Urothelium cell line (cell line): Measurements from ENCODE around the gene SLC4A1AP.

Source experiments
- DNase-seq: peaks from one replicate; pipeline ENCODE4 v3.0.0; 2011; ENCODE audit warnings: low spot score, mixed read lengths
- FAIRE-seq: peaks from 2 replicates; lab custom pipeline; 2011; peaks lifted over from hg19 to GRCh38; lab: Jason Lieb, UNC

The SLC4A1AP gene

DNA sequence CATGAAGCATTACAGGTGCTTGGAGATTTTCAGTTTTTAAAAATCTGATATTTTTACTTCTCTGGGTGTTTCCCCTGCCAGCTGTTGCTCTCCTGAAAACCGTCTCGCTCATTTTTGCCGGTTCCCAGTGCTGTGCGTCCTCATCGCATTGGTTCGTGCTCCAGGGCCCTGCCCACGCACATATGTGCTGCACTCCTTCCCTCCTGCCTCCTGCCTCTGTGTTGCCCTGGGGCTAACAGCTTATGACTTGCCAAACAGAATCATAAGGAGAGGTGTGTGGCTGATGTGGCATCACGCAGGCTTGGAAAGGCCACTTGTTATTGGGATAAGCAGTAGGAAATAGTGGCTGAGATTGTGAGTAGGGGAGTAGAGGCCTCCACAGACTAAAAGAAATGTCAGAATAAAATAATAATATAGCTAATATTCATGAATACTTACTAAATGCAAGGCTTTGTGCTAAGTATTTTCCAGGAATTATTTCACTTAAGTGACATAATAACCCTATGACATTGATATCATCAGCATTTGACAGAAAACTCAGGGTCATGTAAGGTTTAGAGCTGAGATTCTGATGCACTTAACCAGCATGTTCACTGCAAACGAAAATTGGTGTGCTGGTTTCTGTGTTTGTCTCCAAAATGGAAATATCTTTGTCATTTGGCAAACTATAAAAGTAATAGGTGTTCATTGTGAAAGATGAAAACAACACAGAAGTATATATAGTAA, 53.5 kb downstream of the SLC4A1AP start:
- DNase-seq (no peak), FAIRE-seq (no peak)

DNA sequence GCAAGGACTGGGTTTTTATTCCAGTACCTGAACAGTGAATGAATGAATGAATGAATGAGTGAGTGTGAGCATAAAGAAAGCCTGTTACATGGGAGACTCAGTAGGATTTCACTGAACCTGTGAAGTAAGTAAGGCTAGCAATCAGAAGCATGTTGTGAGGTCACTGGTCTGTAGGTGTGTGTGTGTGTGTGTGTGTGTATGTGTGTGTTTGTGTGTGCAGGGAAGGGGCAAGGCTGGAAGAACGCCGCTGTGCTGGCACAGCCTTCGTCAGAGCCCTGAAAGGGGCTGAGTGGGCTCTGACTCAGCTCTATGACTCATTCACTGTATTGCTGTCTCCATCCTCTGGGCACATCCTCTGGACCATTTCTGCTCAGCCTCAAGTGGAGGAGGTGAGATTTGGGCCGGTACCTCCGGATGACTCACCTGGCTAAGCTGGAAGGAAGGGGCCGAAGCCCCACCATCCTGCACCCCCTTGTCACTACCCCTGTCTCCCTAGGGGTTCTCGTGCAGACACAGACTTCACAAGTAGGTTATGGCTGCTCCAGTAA, 56.4 kb downstream of the SLC4A1AP start:
- FAIRE-seq: peak; percentile 94
- peak; percentile 97 for DNase-seq

DNA sequence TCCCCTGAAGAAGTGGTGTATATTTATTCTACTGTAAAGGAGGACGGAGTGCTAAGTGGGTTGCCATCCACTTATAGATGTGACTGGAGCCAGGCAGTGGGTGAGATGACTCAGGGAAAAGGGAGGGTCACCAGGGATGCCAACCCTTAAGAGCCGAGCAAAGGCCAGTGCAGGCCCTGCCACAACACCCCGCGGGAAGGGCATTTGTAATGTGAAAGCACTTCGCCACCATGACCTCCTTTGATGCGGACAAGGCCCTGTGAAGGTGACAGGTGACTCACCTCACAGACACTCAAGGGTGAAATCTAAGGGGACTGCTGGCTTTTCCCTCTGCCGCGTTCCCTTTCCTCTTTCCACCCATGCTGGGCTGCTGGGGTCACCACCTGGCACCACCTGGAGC, 57.6 kb downstream of the SLC4A1AP start:
- DNase-seq: peak; percentile 55
- FAIRE-seq: peak; percentile 85

DNA sequence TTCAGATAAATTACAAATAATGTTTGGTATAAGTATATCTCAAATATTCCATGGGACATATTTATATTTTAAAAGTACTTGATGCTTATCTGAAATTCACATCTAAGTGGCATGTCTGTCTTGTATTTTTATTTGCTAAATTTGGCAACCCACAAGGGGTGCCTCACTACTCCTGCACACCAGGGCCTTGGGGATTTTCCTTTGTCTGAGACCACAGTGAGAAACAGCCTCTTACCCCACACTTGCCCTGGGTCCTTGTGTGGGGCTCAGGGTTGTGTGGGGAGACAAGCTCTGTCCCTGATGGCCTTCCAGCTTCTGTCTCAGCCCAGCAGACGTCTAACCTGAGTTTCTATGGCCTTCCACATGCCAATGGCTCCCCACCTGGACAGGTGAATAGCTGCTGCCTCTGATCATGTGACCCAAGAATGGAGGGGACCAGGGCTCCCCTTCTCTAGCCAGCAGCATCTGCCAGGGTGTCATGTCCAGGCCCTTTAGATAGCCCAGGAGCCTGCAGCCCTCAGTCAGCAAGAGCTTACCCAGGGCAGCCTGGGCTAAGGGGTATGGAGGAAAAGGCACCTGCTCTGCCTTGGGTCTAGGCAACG, 58.3 kb downstream of the SLC4A1AP start:
- FAIRE-seq: peak; percentile 27
- no peak for DNase-seq

DNA sequence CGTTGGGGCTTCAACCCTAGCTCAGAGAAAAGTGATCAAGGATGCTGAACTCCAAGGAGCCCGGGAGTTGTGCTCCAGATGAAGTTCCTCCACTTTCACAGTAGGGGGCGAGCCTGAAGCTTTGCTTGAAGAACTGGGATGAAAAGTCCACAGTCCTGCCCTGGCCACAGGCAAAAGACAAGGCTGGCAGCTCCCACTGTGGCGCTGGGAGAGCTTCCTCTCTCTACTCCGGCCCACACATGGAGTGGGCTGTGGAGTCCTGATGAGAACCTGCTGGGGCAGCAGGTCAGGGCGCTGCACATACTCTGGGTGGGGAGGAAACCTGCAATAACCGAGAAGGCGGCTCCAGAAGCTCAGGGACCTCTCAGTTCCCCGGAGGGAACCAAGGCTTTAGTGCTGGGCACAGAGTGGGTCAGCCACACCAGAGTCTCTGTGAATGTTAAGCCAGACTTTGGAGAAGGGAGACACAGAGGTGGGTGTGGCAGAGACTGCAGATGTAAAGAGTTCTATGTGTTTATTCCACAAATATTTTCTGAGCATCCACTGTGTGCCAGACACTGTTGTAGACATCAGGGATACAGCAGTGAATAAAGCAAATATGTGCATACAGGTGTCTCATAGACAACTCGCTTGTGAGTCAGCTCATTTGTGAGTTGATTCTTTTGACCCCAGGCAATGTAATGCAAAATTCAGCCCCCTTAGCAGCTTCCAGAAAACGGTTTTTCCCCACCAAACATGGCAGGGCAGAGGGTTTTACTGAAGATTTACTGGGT, 59.9 kb downstream of the SLC4A1AP start:
- DNase-seq: peak; percentile 69
- FAIRE-seq: no peak

DNA sequence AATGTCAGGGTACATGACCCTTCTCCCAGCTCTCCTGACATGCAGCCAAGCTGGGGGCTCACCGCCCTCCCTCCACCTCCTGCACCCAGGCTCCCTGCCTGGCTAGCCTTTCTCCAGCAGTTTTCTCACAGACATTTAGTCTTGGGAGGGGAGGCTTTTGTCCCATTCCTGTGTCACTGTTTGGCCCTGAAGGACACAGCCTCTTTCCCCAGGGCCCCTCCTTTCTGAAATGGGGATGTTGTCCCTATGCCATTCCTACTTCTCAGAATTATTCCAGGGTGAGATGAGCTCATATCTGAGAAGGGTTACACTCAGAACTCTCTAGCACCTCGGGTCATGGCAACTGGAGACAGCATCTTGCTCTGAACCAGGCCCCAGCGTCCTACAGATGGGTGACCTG, 60.5 kb downstream of the SLC4A1AP start:
- no peak for DNase-seq
- no peak for FAIRE-seq

DNA sequence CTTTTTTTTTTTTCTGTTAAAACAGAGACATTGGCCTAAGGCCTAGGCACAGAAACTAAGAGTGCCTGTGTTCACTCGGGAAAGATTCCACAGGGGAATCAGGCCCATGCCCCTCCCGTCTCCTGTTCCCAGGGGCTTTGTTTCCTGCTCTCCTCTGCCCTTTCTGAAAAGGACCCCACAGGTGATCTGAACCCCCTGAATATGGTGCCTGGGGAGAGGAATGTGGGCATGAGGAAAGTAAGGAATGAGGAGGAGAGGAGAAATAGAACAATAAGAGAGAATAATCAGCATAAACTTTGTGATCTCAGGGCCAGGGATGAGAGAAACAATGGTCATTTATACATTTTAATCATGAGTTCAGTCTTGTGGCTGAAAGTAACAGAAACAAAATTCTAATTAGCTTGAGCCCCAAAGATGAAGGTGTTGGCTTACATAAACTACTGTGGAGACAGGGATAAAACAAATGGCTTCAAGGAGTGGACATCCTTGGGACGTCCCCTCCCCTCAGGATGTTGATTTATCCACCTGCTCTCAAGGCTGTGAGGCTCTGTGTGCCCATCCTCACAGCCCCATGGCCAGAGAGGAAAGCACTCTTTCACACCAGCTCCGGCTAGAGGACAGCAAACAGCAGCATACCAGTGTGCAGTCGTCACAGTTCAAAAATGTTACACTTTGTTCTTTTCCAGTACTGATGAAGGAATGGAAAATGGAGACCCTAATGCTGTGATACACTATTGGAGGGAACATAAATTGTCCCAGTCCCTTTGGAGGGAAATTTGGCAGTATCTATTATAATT, 61.4 kb downstream of the SLC4A1AP start:
- FAIRE-seq (peak; percentile 5), DNase-seq (peak; percentile 39)

DNA sequence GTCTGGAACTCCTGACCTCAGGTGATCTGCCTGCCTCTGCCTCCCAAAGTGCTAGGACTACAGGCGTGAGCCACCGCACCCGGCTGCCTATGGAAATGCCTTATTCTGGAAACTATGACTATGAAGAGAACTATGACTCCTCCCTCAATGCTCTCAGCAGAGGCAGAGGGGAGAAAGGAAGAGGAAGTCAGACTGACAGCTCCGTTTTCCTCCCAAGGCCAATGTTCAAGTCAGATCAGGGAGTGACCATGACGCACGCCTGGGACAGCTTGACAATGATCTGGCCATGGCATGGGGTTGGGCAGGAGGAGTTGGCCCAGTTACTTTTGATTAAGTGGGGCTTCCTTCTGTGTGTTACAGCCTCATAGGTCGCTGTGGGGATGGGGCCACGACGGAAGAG, 63.6 kb downstream of the SLC4A1AP start:
- FAIRE-seq: no peak

DNA sequence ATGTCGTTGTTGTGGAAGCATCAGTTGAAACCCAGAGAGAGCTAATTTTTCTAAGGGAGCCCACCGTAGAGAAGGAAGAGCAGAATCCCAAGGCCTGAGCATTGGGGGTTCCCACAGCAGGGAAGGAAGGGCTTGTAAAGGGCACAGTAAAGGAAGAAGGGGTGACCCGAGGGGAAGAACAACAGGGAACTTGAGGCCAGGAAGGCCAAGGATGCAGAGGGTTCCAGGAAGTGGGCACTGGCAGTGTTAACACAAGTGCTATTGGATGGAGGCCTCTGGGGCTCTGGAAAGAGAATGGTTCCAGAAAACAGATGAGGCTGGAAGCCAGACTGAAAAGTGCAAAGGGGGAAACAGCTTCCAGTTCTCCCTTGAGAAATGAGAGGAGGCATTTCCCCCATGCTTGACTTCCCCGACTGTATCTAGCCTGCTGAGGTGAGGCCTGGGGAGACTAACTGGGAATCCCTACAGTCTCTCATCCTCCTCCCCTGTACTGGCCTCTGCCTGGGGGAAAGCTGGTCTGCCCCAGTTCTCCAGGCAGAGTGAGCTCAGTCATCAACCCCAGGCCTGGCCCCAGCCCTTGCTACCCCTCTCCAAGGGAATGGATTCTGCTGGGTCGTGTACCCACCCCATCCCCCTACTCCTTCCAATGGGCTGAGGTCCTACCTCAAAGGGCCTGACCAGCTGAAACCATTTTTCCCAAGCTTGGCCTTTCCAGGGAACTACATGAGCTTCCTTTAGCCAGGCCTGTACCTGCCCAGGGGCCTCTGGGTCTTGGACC, 64.6 kb downstream of the SLC4A1AP start:
- DNase-seq: no peak
- FAIRE-seq: no peak

More for the DNA sequence above, 63.6 kb downstream of the SLC4A1AP start:
- no peak for DNase-seq

DNA sequence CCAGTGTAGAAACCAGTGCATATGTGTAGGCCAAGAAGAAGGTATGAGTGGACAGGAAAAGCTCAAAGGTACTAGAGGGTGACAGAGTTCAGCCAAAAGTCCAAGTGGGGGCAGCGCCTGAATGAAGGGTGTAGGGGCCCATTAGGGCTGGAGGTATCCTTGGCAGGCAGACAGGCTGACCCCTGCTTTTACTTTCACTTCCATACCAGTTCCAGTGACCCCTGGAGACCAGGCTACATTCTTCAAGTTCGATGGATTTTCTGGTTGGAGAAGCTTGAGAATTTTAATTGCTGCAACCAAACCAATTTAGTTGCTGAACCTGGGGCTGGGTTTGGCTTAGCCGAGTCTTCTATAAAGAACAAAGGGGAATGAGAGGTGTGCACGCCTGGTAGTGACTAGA, 65.5 kb downstream of the SLC4A1AP start:
- FAIRE-seq (no peak), DNase-seq (no peak)

DNA sequence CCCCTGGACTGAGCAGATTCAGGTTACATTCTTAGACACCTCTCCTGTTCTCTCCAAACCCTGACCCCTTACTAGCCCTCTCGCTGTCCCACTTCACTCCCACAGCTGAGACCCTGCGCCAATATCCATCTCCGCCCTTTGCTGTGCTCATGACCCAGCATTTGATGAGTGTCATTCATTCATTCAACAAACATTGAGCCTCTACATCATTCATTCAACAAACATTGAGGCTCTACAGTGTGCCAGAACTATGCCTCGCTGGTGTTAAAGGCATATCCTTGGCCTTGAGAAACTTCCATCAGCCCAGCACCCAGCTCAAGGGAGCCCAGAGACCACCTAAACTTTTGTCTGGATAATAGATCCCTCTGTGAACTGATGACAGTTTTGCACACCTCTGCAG, 65.9 kb downstream of the SLC4A1AP start:
- FAIRE-seq (no peak), DNase-seq (no peak)

DNA sequence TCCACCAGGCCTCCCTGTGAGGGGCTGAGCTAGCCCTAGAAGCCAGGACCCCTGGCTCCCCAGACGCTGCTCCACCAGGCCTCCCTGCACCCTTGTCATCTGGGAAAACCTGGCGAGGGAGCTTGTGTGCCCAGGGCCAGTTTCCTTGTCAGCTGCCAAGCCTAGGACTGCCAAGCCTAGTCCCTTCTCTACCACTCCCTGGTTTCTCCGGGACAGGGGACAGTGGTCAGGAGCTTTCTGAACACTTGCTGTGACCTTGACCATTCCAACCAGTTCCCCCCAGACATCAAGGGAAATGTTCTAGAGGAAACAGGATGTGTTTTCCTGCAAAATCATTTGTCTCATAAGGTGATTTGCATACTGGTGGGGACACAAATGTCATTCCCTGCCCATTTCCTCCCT, 66.6 kb downstream of the SLC4A1AP start:
- DNase-seq (no peak), FAIRE-seq (no peak)

DNA sequence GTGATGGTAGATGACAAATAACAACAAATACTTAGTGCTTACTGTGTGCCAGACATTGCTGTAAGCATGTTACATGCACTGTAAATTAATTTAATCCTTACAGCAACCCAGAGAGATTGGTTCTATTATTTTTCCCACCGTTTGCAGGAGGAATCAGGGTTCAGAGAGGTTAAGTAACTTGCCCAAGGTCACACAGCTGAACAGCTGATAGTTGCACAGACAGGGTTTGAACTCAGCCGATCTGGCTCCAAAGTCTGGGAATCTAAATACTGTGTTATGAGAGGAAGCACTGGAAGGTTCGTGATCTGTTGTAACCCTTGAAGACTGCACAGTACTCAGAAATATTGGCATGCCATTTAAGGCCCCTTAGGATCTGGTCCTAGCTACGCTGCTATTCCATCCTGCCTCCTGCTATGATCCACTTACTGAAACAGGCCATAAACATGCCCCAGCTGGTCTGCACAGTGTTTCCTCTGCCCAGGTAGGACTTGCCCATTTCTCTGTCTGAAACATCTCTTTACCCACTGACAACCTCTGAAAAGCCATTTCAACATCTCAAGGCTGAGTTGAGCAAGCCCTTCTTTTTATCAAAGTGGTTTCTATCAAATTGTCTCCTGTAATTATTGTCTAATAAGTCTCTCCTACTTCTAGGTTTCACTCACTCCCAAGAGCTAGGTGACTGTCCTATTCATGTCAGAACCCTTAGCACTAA, 67.4 kb downstream of the SLC4A1AP start:
- FAIRE-seq (no peak), DNase-seq (no peak)

DNA sequence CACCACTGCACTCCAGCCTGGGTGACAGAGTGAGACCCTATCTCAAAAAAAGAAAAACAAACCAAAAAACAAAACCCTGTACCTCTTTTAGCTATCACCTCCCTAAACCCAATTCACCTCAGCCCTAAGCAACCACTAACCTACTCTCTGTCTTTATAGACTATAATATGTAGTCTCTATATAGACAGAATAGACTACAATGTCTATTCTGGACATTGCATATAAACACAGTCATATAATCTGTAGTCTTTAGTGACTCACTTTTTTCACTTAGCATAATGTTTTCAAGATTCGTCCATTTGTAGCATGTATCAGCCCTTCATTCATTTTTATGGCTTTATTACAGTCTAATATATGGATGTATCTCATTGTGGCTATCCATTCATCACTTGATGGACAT, 70.6 kb downstream of the SLC4A1AP start:
- FAIRE-seq (no peak), DNase-seq (no peak)

DNA sequence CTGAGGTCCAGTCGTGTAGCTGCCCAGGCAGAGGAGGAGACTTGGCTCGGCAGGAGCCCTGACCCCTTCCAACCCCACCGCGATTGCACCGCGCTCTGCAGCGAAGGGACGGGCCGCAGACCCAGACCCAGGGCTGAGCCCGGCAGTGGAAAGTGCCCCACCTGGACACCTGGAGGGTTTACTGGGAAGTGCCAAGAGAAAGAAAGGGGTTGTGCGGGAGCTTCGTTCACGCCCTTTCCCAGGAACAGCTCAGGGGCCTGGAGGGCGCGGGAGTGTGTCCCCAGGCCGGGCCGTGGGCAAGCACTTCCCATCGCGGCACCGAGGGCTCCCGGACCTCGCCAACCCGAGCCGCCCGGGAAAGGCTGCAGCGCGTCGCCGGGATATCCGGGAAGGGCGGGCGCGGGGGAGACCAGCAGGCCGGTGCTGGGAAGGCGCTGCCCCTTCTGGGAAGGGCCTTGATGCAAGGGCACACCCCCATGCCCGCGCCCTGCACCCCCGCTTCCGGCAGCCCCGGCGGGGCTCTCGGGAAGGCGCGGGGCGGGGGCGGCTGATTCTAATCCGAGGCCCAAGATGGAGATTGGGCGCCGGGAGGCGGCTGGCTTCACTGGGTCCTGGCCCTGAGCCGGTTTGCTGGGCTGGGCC, 71.7 kb downstream of the SLC4A1AP start:
- DNase-seq: peak; percentile 85
- FAIRE-seq: no peak

DNA sequence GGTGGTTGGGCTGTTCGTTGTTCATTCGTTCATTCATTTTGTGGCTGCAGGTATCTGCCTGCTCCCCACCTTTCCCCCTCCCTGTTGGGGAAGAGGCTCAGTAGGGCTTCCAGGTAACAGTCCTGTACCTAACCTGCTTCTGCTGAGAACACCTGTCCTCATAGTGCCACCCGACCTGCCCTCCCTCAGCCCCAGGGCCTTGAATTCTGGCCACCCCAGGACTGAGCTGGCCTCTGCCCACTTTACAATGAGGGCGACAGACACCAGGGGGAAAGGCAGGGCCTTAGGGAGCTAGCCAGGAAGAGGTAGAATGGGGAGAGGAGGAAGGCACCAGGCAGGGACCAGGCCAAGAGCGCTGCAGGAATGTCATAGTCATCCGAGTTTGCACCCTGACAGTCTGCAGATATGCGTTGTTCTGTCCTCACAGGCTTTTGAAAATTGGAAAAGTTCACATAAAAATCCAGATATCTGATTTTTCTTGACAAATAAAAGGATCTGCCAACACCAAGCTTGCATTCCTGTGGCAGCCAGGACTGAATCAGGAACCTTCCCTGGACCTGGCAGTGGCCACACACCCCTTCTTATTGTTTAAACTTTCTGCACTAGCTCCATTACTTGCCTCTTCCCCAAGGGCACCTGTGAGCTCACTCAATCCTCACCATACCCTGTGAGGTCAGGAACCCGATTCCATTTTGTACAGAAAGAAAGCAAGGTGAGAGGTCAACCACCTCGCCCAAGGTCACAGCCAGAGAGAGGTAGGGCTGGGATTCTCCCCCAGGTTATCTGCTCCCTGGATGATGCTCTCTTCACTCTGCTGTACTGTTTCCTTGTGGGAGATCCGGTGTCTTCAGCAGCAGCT, 72.6 kb downstream of the SLC4A1AP start:
- FAIRE-seq (no peak), DNase-seq (no peak)

DNA sequence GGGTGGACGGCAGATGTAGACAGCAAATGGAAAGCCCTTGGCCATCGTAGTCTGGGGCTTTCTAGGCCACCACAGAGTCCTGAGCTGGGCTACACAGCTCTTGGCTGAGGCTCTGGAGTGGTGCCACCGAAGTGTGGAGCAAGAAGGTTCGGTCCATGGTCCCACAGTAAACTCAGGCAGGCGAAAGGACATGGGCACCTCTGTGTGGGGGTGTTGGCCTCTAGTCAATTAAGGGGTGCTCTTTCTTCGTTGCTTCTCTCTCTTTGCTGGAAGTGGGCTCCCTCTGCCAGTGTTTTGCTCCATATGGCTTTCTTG, 73.2 kb downstream of the SLC4A1AP start:
- no peak for DNase-seq
- FAIRE-seq: no peak

DNA sequence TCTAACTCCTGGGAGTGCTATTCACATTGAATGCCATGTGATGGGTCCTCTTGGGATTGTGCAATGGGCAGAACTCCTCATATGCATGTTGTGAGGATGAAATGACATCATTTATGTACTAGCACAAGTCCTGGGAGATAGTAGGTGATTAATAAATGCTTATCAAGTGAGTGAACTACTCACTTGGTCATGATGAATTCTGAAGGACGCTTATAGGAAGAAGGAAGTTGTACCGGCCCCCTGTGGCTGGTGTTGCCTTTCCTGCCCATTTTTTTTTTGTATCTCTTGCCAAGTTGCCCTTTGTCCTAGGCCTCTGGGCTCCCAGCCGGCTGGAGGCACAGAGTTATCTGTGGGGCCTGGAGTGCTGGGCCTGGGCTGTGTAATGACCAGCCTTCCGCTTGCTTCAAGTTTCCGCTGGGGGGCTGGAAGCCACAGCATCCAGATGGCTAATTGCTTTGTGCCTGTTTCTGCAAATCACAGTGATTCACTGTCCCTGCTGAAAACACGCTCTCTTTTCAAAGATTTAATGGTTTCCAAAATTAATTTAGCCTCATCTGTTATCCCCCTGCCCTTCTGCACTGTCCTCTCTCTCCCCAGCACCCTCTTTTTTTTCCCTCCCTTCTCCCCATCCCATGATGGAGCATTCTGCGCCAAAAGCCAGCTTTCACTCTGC, 74.1 kb downstream of the SLC4A1AP start:
- FAIRE-seq: no peak
- no peak for DNase-seq
